Kidney epithelial cell (primary cell): ENCODE data around the gene SLC34A1. TPM values are rescaled to one million over a fixed set of nuclear protein-coding genes. Genes with fewer than 3 reads are reported as not detected.
A peak's percentile ranks its signal among the peaks of the same experiment; 100 is the strongest.

Source experiments
- DNase-seq: peaks from one replicate; pipeline ENCODE4 v3.0.0-alpha.2; 2010; ENCODE audit warnings: low read depth
- H3K27me3 ChIP-seq: 2 replicates; pipeline ENCODE4 v1.6.0; 2011; ENCODE audit warnings: low read length; ENCODE audit not compliant: control insufficient read depth, insufficient read depth
- H3K36me3 ChIP-seq: 2 replicates; pipeline ENCODE4 v1.5.1; 2011; ENCODE audit warnings: low read length; ENCODE audit not compliant: control insufficient read depth, insufficient read depth
- H3K4me3 ChIP-seq: 2 replicates; pipeline ENCODE4 v1.5.1; 2011; ENCODE audit warnings: low read depth, mild to moderate bottlenecking, control low read depth, low read length
- CTCF ChIP-seq: IDR thresholded peaks from 2 replicates; pipeline ENCODE4 v1.5.1; 2011; ENCODE audit warnings: mild to moderate bottlenecking, moderate library complexity, low read length, control low read depth, inconsistent platforms; ENCODE audit not compliant: insufficient read depth, poor library complexity, severe bottlenecking
- total RNA-seq: library from RNA; depleted of rRNA; stranded (reverse); fragments of >200 nt; gene quantifications from 2 replicates; pipeline ENCODE4 v1.2.3, GENCODE V29; 2015

The SLC34A1 gene
- total RNA-seq, 1 donor from 2014 or later, result not detected

GRCh38 chr5:177347699-177348098 lies 36.5 kb upstream of the SLC34A1 start:
- H3K4me3 ChIP-seq, result no peak overlapping the region
- no peak for DNase-seq
- no peak for TF ChIP-seq CTCF
- no peaks in the 10 kb centered on the region for H3K36me3 ChIP-seq
- no peaks in the 10 kb centered on the region for H3K27me3 ChIP-seq

GRCh38 chr5:177349362-177349647 lies 34.9 kb upstream of the SLC34A1 start:
- no peaks in the 10 kb centered on the region for H3K27me3 ChIP-seq
- no peak for DNase-seq
- H3K4me3 ChIP-seq, result no peak overlapping the region
- no peaks in the 10 kb centered on the region for H3K36me3 ChIP-seq
- no peak for TF ChIP-seq CTCF

- H3K36me3 ChIP-seq, result no peaks in the 10 kb centered on the region
- DNase-seq, result no peak
- no peak overlapping the region for H3K4me3 ChIP-seq
- TF ChIP-seq CTCF, result no peak
- H3K27me3 ChIP-seq, result no peaks in the 10 kb centered on the region
Measured at GRCh38 chr5:177349762-177350161, 34.5 kb upstream of the SLC34A1 start.

- Histone ChIP-seq H3K36me3 (no peaks in the 10 kb centered on the region), H3K27me3 (no peaks in the 10 kb centered on the region), H3K4me3 (peak overlapping the region; percentile 85)
- DNase-seq, result no peak
- no peak for TF ChIP-seq CTCF
Measured at GRCh38 chr5:177350776-177351391, 33.4 kb upstream of the SLC34A1 start.

GRCh38 chr5:177351392-177352329 lies 32.6 kb upstream of the SLC34A1 start, which contains the start of gene LMAN2:
TSS of gene LMAN2 (minus strand) at chr5:177351668. CDS start at chr5:177351647, 21 bp downstream.
- DNase-seq, result peak; percentile 71
- Histone ChIP-seq H3K27me3 (no peaks in the 10 kb centered on the region), H3K36me3 (no peaks in the 10 kb centered on the region), H3K4me3 (peak within 1 kb of the TSS; percentile 85)
- TF ChIP-seq CTCF, result no peak
